MG63 (cell line): ENCODE data around the gene HABP4. TPM values are rescaled to one million over a fixed set of nuclear protein-coding genes. Genes with fewer than 3 reads are reported as not detected.

Experiments used
- DNase-seq: peaks from one replicate; pipeline ENCODE4 v3.0.0-alpha.2; 2020
- H3K27me3 ChIP-seq: fragments of 250-450 bp; sonication (Bioruptor Pico); 2 replicates; pipeline ENCODE4 v1.5.1; 2020; ENCODE audit warnings: mild to moderate bottlenecking, moderate library complexity
- H3K36me3 ChIP-seq: fragments of 250-450 bp; sonication (Bioruptor Pico); 2 replicates; pipeline ENCODE4 v1.5.1; 2020; ENCODE audit warnings: mild to moderate bottlenecking, moderate library complexity
- H3K4me3 ChIP-seq: fragments of 250-450 bp; sonication (Bioruptor Pico); 2 replicates; pipeline ENCODE4 v1.5.1; 2020; ENCODE audit warnings: mild to moderate bottlenecking, moderate library complexity
- H3K9me3 ChIP-seq: fragments of 250-450 bp; sonication (Bioruptor Pico); 2 replicates; pipeline ENCODE4 v1.5.1; 2020; ENCODE audit warnings: mild to moderate bottlenecking, moderate library complexity
- total RNA-seq: library from RNA; depleted of rRNA; stranded (reverse); fragments of >200 nt; shearing (Covaris generic); gene quantifications from 2 replicates; pipeline ENCODE4 v1.2.3, GENCODE V29; 2014; ENCODE audit warnings: low replicate concordance

The HABP4 gene
- total RNA-seq, 1 experiment from 2014 or later = 15.9 TPM

DNA sequence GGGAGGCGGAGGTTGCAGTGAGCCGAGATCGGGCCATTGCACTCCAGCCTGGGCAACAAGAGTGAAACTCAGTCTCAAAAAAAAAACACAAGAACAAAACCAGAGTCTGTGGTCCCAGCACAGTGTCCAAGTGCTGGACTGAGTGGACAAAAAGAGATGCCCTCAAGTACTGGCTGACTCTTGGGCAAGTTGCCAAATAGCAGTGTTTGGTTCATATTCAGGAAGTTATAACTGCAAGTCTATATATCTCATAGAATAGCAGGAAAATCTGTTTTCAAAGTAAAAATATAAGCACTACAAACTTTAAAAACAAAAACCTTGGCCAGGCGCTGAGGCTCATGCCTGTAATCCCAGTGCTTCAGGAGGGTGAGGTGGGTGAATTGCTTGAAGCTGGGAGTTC lies 7.3 kb downstream of the HABP4 start:
- no peaks in the 10 kb centered on the region for H3K9me3 ChIP-seq
- H3K36me3 ChIP-seq = peaks cover 7% of the 10 kb centered on the region
- H3K4me3 ChIP-seq = no peak overlapping the region
- DNase-seq = no peak
- H3K27me3 ChIP-seq = no peaks in the 10 kb centered on the region

DNA sequence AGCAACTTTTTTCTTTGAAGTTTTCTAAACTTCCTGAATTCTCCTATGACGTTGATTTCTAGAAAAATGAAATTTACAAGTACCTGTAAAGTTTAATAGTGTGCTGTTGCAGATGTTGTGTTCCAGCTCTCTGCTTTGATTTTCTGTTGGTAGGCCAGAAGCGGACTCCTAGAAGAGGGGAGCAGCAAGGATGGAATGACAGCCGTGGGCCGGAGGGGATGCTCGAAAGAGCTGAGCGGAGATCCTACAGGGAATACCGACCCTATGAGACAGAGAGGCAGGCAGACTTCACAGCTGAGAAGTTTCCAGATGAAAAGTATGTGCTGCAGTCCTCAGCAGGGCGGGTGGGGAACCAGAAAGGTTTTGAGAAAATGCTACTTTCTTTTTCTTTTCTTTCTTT lies 8.3 kb downstream of the HABP4 start:
- no peak for DNase-seq
- Histone ChIP-seq H3K36me3 (peaks cover 7% of the 10 kb centered on the region), H3K4me3 (no peak overlapping the region), H3K27me3 (no peaks in the 10 kb centered on the region), H3K9me3 (no peaks in the 10 kb centered on the region)

DNA sequence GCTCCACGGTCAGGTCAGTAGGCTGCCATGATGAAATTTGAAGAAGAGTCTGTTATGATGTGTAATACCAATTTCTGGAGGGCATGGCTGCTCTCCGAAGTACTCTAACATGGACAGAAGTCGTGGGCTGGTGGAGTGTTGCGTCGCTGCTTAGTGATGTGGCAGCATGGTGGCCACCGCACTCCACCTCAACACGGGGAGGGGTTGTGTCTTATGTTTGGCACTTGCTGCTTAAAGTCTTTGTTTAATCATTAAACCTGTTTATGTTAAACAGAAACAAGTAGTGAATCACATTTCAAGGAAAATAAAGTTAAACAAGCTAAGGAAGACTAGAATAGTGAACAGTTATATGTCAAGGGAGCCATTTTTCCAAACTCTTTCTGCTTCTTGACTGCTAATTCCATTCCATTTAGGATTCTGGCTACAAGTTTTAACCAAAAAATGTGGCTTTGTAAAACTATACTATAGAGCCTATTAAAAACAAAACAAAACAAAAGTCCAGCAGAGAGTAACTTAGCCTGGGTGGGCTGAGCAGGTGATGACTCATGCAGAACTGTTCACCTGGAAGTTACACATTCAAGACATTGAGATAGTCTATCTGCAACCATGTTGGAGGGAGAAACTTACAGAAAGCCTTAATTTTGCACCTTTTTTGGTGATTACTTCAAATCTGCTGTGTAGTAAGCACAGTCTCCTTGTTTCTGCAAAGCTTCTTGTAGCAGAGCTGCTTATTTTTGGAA lies 9.5 kb downstream of the HABP4 start:
- peaks cover 7% of the 10 kb centered on the region for H3K36me3 ChIP-seq
- H3K9me3 ChIP-seq = no peaks in the 10 kb centered on the region
- no peaks in the 10 kb centered on the region for H3K27me3 ChIP-seq
- no peak overlapping the region for H3K4me3 ChIP-seq
- no peak for DNase-seq

DNA sequence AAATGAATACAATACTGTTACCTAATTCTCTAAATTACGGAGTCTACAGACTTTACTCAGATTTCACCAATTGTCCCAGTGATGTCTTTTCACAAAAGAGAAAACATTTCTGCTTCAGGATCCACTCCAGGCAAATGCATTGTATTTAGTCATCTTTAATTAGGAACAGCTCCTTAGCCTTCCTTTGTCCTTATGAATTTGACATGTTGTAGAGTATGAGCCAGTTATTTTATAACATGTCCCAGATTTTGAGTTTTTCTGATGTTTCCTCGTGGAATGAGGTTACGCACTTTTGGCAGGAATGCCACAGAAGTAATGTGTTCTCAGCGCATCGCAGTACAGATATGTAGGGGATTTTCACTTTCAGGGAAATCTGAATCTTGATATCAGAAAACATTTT lies 10.5 kb downstream of the HABP4 start:
- H3K4me3 ChIP-seq = no peak overlapping the region
- DNase-seq = no peak
- H3K9me3 ChIP-seq = no peaks in the 10 kb centered on the region
- no peaks in the 10 kb centered on the region for H3K27me3 ChIP-seq
- peaks cover 9% of the 10 kb centered on the region for H3K36me3 ChIP-seq

DNA sequence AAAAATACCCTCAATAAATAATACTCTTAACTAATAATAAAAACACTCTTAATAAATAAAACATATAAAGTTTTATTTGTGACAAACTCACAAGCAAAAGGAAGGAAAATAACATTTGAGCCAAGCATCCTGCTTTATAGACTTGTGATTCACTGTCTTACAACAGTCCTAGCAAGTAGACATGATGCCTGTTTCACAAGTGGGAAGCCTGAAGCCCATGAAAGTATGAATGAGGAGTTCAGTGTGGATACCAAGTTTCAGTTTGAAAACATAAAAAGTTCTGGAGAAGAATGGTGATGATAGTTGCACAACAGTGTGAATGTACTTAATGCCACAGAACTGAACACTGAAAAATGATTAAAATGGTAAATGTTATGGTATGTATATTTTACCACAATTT lies 10.9 kb downstream of the HABP4 start:
- H3K36me3 ChIP-seq = peaks cover 13% of the 10 kb centered on the region
- DNase-seq = no peak

DNA sequence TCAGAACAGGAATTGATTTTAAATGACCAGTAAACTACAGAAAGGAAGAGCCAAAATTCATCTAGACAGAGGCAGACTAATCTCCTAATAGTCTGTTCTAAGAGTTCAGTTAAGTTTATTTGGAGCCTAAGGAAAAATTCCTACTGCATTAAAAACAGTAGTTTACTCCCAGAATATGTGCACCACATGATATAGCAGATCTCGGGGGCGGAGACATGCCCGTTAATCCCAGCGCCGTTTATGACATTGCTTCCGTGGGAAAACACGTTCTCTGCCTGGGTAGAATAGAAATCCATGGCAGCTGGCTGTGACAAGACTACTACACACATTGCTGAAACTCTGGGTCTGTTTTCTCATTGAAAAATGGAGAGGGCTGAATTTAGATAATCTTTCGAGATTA lies 11.4 kb downstream of the HABP4 start:
- H3K4me3 ChIP-seq = no peak overlapping the region
- H3K9me3 ChIP-seq = no peaks in the 10 kb centered on the region
- DNase-seq = no peak
- H3K36me3 ChIP-seq = peaks cover 17% of the 10 kb centered on the region
- no peaks in the 10 kb centered on the region for H3K27me3 ChIP-seq

More for the DNA sequence above, 10.9 kb downstream of the HABP4 start:
- Histone ChIP-seq H3K27me3 (no peaks in the 10 kb centered on the region), H3K9me3 (no peaks in the 10 kb centered on the region), H3K4me3 (no peak overlapping the region)

DNA sequence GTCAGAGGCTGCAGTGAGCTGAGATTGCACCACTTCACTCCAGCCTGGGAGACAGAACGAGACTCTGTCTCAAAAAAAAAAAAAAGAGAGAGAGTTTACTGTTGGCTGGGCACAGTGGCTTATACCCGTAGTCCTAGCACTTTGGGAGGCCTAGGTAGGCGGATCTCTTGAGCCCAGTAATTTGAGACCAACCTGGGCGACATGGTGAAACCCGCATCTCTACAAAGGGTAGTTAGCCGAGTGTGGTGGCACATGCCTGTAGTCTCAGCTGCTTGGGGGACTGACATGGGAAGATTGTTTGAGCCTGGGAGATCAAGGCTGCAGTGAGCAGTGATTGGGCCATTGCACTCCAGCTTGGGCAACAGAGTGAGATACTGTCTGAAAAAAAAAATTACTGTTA lies 12.6 kb downstream of the HABP4 start:
- Histone ChIP-seq H3K9me3 (no peaks in the 10 kb centered on the region), H3K36me3 (peaks cover 20% of the 10 kb centered on the region), H3K4me3 (no peak overlapping the region), H3K27me3 (no peaks in the 10 kb centered on the region)
- no peak for DNase-seq

DNA sequence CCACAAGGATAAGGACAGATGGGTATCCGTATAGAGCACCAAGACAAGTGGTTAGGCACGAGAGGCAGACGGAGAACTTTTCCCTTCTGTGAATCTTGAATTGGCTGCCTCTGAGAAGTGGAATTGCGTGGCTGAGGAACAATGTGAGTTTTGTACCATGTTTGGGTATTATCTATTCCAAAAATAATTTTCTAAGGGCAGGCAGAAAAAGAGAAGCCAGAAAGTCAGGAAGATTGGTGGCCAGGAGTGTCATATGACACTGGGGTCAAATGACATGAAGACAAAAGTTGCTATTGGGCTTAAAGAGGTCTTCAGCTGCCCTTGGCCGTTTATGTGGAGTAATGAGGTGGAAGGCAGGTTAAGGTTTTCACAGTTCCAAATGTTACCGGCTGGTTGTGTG lies 14.5 kb downstream of the HABP4 start:
- peaks cover 18% of the 10 kb centered on the region for H3K36me3 ChIP-seq
- no peak overlapping the region for H3K4me3 ChIP-seq
- H3K9me3 ChIP-seq = no peaks in the 10 kb centered on the region
- DNase-seq = no peak
- H3K27me3 ChIP-seq = no peaks in the 10 kb centered on the region

DNA sequence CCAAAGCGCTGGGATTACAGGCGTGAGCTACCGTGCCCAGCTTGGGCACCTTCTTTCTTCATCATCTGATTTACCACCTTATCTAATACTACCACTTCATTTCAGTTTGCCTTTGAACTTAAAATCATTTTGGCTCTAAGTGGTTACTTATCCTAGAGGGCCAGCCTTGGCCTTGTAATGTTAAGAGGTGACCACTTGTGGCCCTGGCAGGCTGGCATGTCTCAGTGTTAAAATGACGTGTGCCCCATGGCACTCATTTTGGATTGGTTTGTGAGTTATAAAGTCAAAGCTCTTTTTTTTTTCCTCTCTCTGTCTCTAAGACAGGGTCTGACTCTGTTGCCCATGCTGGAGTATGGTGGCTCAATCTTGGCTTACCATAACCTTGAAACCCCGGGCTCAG lies 17.8 kb downstream of the HABP4 start:
- Histone ChIP-seq H3K27me3 (no peaks in the 10 kb centered on the region), H3K9me3 (no peaks in the 10 kb centered on the region), H3K36me3 (peaks cover 26% of the 10 kb centered on the region), H3K4me3 (no peak overlapping the region)
- no peak for DNase-seq

DNA sequence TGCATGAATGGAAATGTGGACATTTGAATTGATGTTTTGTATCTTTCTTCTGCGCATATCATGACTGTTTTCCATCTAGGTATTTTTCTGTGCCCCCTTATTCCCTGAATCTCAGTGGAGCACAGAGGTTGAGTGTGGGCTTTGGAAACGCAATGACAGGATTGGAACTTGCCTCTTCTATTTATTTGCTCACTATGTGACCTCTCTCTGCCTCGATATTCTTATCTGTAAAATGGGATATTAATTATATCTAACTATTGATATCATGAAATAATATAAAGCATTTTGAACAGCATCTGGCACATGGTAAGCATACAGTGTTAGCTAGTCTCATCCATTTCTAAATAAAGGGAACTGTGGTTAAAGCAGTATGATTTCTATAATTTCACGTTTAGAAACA lies 26.0 kb downstream of the HABP4 start:
- H3K27me3 ChIP-seq = no peaks in the 10 kb centered on the region
- no peak overlapping the region for H3K4me3 ChIP-seq
- peaks cover 26% of the 10 kb centered on the region for H3K36me3 ChIP-seq
- DNase-seq = no peak
- no peaks in the 10 kb centered on the region for H3K9me3 ChIP-seq

DNA sequence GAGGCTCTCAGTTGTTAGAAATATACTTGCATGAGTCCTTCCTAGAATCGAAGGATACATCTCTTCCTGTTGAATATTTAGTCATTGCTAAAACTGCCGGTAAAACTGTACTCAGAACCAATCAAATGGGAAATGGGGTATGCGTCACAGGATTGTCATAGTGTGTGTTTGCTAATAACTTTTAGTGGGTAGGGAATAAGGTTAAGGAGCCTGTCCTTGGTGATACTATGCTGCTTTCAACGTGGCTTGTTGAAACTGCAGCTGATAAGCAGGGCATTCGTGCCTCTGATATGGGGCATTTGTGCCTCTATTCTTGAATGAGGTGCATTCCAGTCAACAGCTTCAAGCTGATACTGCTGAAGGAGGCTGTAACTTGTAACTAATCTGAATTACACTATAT lies 26.6 kb downstream of the HABP4 start:
- H3K36me3 ChIP-seq = peaks cover 23% of the 10 kb centered on the region
- no peaks in the 10 kb centered on the region for H3K9me3 ChIP-seq
- no peaks in the 10 kb centered on the region for H3K27me3 ChIP-seq
- DNase-seq = no peak
- H3K4me3 ChIP-seq = no peak overlapping the region

DNA sequence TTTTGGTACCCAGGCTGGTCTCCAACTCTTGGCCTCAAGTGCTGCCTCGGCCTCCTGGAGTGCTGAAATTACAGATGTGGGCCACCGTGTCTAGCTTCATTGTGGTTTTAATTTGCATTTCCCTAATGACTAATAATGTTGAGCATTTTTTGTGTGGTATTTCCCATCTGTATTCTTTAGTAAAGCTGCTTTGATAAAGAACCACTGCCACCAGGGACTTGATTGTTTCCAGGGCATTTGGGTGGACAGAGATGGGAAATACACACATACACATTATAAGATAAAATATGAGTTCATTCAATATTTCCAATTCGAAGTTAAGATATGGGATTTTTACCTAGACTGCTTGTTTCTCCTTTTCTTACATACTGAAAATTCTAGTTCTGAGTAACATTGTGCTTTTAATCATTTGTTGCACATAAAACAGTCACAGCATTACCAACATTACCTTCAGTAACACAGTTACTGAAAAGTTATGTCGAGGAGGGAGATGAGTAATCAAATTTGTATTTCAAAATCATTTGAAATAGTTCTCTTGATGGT lies 28.9 kb downstream of the HABP4 start:
- H3K27me3 ChIP-seq = no peaks in the 10 kb centered on the region
- H3K4me3 ChIP-seq = no peak overlapping the region
- no peaks in the 10 kb centered on the region for H3K9me3 ChIP-seq
- H3K36me3 ChIP-seq = peaks cover 18% of the 10 kb centered on the region
- DNase-seq = no peak

DNA sequence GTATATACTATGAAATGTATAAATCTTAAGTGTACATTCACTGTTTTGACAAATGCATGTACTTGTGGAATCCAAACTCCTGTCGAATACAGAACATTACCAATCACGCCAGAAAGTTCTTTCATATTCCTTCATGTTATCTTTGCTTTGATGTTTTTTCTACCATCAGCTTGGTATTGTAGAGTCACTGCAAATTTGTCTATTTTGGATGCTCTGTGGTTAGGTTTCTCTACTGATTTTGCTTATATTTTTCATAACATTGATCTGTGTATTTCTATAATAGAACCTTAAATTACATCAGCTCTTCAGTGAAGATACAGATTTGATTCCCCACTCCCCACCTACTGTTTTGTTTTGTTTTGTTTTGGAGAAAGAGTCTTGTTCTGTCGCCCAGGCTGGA lies 30.8 kb downstream of the HABP4 start:
- no peak for DNase-seq
- H3K9me3 ChIP-seq = no peaks in the 10 kb centered on the region
- peaks cover 30% of the 10 kb centered on the region for H3K36me3 ChIP-seq
- no peaks in the 10 kb centered on the region for H3K27me3 ChIP-seq
- no peak overlapping the region for H3K4me3 ChIP-seq

DNA sequence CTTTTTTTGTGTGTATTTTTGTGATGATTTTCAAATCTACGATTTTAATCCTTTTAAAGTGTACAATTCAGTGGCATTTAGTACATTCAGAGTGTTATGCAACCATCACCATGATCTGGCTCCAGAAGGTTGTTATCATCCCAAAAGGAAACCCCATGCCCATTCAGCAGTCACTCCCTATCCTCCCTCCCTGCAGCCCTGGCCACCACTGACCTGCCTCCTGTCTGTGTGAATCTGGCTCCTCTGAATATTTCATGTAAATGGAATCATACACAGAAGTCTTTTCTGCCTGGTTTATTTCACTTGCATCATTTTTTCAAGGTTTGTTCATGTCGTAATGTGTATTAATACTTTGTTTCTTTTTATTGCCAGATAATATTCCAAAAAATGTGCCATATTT lies 32.5 kb downstream of the HABP4 start:
- no peak for DNase-seq
- H3K9me3 ChIP-seq = no peaks in the 10 kb centered on the region
- H3K4me3 ChIP-seq = no peak overlapping the region
- H3K36me3 ChIP-seq = peaks cover 34% of the 10 kb centered on the region
- no peaks in the 10 kb centered on the region for H3K27me3 ChIP-seq

DNA sequence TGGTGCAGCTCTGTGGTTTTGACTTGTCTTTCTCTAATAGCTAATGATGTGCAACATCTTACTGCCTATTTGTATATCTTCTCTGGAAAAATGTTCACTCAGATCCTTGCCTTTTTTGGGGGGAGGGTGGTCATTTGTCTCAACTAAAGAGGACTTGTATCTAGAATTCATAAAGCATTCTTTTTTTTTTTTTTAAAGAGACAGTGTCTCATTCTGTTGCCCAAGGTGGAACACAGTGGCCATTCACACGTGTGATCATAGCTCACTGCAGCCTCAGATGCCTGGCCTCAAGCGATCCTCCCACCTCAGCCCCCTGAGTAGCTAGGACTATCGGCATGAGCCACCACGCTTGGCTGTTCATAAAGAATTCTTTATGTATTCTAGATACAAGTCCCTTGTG lies 33.2 kb downstream of the HABP4 start:
- Histone ChIP-seq H3K36me3 (peaks cover 40% of the 10 kb centered on the region), H3K4me3 (no peak overlapping the region), H3K27me3 (no peaks in the 10 kb centered on the region), H3K9me3 (no peaks in the 10 kb centered on the region)
- no peak for DNase-seq

DNA sequence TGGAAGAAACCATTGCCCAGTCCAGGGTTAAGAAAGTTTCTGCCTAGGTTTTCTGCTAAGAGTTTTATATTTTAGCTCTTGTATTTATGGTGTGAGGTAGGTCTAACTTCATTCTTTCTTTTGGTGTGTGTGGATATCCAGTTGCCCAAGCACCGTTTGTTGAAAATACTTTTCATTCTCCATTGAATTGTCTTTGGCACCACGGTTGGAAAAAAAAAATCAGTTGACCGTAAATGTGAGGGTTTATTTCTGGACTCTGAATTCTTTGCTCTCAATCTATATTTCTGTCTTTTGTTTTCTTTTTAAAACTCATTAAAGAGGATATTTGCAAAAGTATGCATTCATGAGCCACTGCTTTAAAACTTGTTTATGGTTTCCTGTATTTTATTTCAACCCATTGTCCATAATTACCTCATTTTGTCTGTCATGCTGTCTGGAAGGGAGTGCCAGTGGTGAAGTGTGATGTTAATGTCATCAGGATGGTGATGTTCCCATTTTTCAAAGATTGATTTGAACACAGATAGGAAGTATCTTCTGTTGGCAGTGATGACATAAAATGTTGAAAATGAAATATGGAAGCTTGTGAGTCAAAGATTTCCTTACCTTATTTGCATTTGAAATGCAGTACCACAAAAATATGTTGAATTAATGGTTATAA lies 33.9 kb downstream of the HABP4 start:
- H3K36me3 ChIP-seq = peaks cover 44% of the 10 kb centered on the region
- no peak for DNase-seq
- no peaks in the 10 kb centered on the region for H3K9me3 ChIP-seq
- no peaks in the 10 kb centered on the region for H3K27me3 ChIP-seq
- H3K4me3 ChIP-seq = no peak overlapping the region

DNA sequence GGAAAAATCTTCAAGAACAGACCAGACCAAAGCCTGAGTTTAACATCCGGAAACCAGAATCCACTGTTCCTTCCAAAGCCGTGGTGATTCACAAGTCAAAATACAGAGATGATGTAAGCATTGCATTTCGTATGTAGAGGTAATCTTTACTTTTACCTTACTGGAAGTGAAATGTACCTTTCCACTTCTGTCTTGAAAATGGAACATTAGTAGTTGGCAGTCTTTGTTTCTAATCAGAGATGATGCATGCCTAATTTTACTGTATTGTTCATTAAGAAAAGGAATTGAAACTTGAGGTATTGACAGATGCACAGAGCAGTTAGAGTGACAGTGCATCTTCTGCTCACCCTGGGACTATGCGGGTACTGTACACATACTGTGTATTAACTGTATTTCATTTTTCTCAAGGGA lies 34.6 kb downstream of the HABP4 start:
- peaks cover 44% of the 10 kb centered on the region for H3K36me3 ChIP-seq
- DNase-seq = no peak
- H3K9me3 ChIP-seq = no peaks in the 10 kb centered on the region
- no peak overlapping the region for H3K4me3 ChIP-seq
- H3K27me3 ChIP-seq = no peaks in the 10 kb centered on the region

DNA sequence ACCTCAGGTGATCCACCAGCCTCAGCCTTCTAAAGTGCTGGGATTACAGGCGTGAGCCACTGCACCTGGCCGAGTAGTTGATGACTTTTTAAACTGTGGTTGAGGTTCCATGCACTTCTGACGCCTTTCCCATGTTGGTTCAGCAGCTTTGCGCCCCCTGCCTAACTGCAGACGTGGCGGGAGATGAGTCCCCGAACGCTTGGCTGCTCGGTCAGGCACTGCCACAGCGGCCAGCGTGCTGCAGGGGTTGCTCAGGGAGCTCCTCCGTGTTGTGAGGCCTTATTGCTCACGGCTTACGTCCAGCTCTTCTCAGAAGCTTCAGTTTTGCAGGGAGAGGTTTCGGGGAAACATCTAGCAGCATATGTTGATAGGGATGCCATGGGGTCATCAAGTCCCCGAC lies 35.3 kb downstream of the HABP4 start:
- DNase-seq = no peak
- H3K4me3 ChIP-seq = no peak overlapping the region
- H3K36me3 ChIP-seq = peaks cover 41% of the 10 kb centered on the region
- no peaks in the 10 kb centered on the region for H3K27me3 ChIP-seq
- H3K9me3 ChIP-seq = no peaks in the 10 kb centered on the region
